PFSK-1 (cell line): ENCODE results near the gene ANK2.

Source experiments
- POLR2AphosphoS5 ChIP-seq: IDR thresholded peaks from 2 replicates; pipeline ENCODE4 v1.6.1; 2012; ENCODE audit warnings: low read depth, mild to moderate bottlenecking, control low read depth, low read length, moderate library complexity
- SIN3A ChIP-seq: IDR thresholded peaks from 2 replicates; pipeline ENCODE4 v1.6.1; 2012; ENCODE audit warnings: mild to moderate bottlenecking, low read length, moderate library complexity, borderline replicate concordance; ENCODE audit not compliant: insufficient read depth
- TAF1 ChIP-seq: IDR thresholded peaks from 2 replicates; pipeline ENCODE4 v1.6.1; 2012; ENCODE audit warnings: low read length, control low read depth, borderline replicate concordance; ENCODE audit not compliant: insufficient read depth

DNA sequence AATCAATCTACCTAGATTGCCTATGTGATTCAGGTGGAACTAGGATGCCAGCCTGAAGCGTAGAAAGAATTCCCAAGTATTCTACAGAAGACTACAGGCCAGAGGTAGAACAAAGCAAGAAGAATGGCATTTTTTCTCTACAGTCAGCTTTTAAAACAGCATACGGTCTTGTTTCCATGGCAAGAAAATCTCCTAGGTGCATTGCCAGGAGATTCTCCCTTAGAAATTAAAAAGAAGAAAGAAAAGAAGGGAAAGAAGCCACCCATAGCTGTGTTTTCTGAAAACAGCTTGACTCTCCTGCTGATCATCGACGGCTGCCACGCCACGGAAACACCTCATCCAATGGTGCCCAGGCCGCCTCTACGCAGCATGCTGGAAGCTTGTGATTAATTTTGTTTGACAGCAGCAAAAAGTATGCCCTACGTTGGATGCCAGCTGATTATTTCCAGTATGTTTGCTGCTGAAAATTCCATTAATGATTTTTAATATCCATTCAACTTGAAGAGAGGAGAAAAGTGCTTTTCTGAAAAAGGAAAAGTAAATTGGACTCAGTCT, 24.1 kb downstream of the ANK2 start:
- TF ChIP-seq SIN3A (no peak), TAF1 (no peak), POLR2AphosphoS5 (no peak)
